IPS-18c (cell line): ENCODE data around the gene AGBL4.

Experiments
- H3K4me3 ChIP-seq: 2 replicates; pipeline ENCODE4 v1.7.0; 2013; ENCODE audit warnings: low read depth, mild to moderate bottlenecking, low read length, moderate library complexity; ENCODE audit not compliant: insufficient read depth
- H3K9me3 ChIP-seq: one replicate; pipeline ENCODE4 v1.6.1; 2013; ENCODE audit warnings: mild to moderate bottlenecking, low read length, moderate library complexity; ENCODE audit not compliant: control insufficient read depth, insufficient read depth

Gene AGBL4

DNA sequence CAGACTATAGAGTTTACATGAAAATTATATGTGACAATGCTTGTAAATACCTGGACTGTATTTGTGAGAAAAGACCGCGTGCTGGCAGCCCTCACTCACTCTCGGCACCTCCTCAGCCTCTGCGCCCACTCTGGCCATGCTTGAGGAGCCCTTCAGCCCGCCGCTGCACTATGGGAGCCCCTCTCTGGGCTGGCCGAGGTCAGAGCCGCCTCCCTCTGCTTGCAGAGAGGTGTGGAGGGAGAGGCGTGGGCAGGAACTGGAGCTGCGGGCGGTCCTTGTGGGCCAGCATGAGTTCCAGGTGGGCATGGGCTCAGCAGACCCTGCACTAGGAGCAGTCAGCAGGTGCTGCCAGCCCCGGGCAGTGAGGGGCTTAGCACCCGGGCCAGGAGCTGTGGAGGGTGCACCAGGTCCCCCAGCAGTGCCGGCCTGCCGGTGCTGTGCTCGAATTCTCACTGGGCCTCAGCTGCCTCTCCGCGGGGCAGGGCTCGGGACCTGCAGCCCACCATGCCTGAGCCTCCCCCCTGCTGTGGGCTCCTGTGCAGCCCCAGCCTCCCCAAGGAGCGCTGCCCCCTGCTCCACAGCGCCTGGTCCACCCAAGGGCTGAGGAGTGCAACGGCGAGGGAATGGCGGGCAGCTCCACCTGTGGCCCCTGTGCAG is 482.5 kb downstream of the AGBL4 start:
- H3K9me3 ChIP-seq, result peaks cover 6% of the 10 kb centered on the region
- H3K4me3 ChIP-seq, result no peak overlapping the region

DNA sequence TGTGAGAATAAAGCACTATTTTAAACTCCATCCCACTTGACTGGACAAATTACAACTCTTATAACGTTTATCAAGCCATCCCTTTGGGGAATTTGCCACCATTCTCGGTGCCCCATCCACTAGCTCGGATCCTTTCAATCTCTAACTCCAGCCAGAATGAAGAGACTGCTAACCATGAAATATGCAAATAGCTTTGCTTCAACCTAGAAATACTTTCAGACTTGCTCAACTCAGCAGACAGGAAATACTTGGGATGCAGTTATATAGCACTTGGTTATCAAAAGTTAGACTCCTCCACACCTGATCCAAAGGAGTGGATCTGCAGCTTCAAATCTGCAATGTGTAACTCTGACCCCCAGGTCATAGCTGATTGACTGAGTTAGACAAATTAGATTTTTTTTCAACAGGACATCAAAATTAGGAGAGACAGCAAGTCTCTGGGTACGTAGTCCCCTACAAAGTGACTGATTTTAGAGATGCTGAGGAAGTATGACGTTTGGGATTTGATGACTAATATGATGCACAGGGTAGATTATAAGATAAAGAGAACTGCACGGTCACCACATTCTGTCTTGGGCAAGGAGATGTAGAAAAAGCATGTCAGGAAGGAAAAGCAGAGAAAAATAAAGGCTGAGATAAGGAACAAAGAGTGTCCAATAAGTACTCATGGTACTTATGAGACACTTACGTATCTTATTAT is 496.0 kb downstream of the AGBL4 start:
- Histone ChIP-seq H3K4me3 (no peak overlapping the region), H3K9me3 (no peaks in the 10 kb centered on the region)

DNA sequence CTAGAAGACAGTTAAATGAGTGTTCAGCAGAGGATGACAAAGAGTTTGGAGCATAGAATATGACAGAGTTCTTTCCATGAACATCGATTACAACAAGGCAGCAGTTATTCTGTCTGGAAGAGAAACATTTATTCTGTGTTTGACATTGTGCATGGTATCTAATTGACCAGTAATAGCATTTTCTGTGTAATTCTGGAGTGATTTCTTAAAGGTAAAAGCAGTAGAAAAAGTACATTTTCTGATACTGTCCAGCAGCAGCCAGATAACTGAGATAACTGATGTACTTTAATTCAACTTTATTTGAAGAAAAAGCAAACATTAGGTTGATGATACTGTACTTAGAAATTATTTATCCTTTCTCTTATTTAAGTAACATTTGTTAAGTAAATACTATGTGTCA is 497.1 kb downstream of the AGBL4 start:
- Histone ChIP-seq H3K4me3 (no peak overlapping the region), H3K9me3 (no peaks in the 10 kb centered on the region)

DNA sequence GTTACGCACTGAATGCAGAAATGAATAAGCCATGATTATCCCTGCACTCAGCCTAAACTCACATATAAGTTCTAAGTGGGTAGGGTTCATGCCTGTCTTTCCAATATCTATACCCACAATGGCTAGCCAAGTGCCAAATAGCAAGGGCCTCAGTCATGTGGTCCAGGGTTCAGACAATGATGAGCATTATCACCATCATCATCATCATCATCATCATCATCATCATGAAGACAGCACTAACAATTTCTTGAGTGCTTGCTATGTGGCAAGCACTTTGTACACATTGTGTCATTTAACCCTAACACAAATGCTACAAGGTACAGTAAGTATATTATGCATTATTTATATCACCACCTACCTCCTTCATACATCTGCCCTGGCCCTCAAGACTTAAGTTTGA is 500.0 kb downstream of the AGBL4 start:
- no peaks in the 10 kb centered on the region for H3K9me3 ChIP-seq
- no peak overlapping the region for H3K4me3 ChIP-seq

DNA sequence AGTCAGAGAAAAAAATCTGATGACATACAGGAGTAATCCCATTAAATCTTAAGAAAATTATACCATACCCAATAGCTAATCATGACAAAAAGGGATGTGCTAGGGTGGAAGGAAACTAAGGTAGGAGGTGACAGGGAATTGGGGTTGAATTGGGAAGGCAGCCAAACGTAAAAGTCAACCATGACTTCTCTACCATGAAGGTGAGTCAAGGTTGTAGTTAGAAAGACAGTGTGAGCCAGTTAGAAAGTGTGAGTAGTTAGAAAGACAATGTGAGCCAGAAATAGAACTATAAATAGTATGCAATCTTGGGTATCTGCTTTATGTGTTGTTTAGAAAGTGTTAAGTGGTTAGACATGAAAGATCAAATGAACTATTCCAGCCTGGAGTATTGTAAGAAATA is 556.8 kb downstream of the AGBL4 start:
- H3K9me3 ChIP-seq, result no peaks in the 10 kb centered on the region
- no peak overlapping the region for H3K4me3 ChIP-seq

DNA sequence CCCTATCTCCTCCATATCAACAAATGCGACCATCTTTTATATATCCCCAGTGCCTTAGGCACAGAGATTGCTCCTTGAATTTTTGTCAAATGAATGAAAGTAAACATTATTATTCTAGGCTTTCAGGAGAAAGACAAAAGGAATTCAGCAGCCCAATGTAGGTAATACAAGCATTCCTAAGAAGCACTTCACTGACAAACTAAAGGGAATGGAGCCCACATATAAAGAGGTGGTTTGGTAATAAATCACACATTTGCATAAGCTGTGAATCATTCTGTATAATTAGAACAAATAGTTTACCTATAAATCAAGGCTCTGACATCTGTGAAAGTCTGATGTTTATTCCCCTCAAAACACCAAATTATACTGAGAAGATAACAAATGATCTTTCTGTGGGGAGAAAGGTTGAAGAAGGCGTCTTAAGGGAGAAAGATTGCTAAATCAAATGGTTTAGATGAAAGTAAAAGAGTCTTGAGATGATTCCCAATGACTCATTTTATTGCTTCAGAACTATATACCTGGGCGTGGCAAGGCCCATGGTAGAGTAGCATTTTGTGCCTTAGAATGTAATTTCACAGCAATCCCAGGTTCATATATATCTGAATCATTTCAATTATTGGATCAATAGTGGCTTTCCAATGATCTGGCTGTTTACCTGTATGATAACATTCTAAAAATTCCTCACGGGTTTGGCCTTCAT is 558.1 kb downstream of the AGBL4 start:
- H3K4me3 ChIP-seq, result no peak overlapping the region
- H3K9me3 ChIP-seq, result no peaks in the 10 kb centered on the region

DNA sequence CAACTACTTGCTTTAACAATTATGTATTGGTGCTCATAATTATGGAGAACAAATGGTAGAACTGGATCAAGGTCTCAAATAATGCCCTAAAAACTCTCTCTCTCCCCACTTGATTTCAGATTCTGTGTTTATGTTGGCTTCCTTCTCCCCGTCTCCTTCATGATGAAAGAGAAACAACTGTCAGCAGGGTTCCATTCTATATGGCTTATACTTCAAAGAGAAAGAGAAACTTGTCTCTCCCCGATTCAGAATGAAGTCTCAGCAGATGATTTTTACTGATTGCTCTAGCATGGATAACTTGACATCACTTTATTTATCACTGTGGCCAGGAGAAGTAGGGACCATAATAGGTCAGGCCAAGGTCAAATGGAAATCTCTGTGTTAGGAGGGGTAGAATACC is 575.6 kb downstream of the AGBL4 start:
- Histone ChIP-seq H3K9me3 (no peaks in the 10 kb centered on the region), H3K4me3 (no peak overlapping the region)

DNA sequence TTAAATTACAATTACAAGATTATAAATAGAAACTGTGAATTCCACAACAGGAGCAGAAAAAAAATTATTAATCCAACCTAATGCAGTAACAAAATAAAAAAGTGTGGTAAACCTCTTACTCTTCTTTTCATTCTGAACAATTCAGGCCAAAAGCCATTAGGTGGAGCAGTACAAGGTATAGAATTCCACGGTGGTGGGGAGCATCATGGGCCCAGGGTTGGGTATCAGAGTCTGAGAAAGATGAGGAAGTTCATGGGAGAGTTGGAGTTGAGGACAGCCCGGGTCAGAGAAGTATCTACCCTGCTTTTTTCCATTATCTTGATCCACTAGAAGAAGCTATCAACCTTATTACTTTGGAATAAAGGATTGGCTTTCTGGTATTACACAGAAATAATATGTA is 586.9 kb downstream of the AGBL4 start:
- no peaks in the 10 kb centered on the region for H3K9me3 ChIP-seq
- H3K4me3 ChIP-seq, result no peak overlapping the region

DNA sequence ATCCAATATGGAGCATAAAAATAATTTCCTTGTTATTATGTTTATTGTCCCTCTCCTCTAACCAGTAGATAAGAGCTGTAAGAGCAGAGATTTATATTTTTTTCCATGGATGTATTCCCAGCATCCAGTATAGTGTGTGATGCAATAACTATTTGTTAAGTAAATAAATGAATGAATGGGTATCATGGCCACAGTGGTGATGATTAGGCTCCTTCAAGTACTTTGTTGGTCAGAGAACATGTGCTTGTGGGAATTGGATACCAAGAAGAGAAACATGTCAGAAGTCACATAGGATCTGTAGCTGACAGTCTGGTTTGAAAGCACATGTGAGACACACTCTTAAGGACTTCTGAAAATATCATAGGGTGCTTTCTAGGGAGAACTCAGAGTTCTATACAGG is 588.5 kb downstream of the AGBL4 start:
- no peak overlapping the region for H3K4me3 ChIP-seq
- no peaks in the 10 kb centered on the region for H3K9me3 ChIP-seq

DNA sequence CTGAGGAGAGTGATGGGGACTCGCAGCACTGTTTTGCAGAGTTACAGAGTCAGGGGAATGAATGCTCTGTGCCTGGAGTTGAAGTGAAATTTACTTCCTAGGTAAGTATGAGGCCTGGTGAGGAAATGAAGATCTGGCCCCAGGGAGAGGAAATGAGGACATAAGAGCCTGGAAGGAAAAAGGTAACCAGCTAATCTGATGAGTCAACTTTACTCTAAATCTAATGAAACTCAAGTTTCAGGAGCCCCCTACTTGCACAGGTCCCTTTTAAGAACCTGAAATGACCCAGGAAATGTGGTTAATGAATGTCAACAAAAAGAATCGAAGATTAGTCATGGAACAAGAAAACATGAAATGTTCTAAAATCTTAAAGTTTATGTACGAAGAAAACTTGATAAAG is 599.0 kb downstream of the AGBL4 start:
- no peaks in the 10 kb centered on the region for H3K9me3 ChIP-seq
- no peak overlapping the region for H3K4me3 ChIP-seq

DNA sequence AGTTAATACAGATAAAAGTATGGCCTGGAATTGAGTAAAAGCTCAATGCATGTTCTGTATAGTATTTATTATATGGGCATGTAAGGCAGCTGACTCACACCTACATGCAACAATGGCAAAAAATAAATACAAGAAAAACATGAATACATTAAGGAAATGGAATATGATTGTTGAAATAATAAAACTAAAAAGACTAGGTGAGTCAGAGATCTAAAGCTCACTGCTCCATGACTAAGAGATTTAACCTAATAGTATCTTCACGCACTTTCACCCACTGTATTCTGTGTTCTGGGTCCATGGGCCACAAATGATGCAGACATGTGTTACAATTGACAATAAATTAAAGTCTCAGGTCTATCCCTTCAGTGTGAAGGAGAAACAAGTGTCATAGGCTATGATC is 607.0 kb downstream of the AGBL4 start:
- Histone ChIP-seq H3K4me3 (no peak overlapping the region), H3K9me3 (no peaks in the 10 kb centered on the region)

DNA sequence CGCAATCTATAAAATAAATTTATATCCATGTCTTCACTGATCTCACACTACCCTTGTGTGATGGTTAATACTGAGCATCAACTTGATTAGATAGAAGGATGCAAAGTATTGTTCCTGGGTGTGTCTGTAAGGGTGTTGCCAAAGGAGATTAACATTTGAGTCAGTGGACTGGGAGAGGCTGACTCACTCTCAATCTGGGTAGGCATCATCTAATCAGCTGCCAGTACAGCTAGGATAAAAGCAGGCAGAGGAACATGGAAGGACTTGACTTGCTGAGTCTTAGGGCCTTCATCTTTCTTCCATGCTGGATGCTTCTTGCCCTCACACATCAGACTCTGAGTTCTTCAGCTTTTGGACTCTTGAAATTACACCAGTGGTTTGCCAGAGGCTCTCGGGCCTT is 615.4 kb downstream of the AGBL4 start:
- Histone ChIP-seq H3K4me3 (no peak overlapping the region), H3K9me3 (no peaks in the 10 kb centered on the region)

DNA sequence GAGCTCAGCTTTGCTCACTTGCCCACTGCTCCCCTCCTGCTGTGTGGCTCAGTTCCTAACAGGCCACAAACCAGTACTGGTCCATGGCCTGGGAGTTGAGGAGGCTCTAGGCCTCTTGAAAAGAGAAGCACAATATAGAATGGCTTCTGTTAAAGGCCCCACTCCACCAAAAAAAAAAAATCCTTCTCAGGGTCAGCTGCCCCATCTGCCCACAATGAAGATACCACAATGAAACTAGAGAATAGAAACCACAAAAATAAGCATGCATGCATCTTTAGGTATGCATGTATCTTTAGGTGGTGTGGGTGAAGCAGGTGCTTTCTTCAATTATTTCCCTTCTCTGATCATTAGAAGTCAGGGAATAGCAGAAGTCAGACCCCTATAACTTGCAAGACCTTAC is 626.7 kb downstream of the AGBL4 start:
- Histone ChIP-seq H3K4me3 (no peak overlapping the region), H3K9me3 (no peaks in the 10 kb centered on the region)

DNA sequence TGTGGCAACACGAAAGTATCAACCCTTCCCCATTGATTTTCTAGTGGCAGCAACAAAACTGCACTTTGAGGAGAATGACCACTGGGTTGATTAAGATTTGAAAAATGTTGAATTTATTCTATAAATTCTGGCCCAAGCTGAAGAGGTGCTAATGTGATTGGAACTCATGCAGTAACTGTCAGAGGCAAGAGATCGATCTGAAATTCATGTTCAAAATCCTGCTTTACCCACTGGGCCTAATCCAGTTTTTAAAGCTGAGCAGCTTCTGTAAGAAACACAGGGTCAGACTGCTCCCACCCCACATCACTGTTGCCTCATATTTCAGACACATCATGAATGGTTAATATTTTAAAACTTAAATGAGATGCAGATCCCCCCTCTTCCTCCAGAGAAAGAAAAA is 629.6 kb downstream of the AGBL4 start:
- Histone ChIP-seq H3K4me3 (no peak overlapping the region), H3K9me3 (no peaks in the 10 kb centered on the region)

DNA sequence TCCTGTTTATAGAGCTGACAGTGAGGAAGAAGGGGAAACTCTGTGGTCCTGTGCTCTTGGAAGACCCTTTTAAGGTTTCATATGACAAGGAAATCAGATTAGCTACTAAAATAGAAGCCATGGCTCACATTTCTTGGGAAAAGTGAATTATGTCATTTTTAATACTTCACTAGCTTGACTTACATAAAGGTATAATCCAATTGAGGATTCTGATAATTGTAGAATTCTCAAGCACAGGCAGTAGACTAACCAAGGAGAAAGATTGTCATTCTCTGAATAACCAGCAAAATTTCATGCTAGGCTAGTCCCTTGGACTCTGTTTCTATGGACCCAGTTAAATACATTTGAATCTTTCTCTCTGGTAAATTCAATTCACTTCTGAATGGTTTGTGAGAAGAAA is 634.1 kb downstream of the AGBL4 start:
- Histone ChIP-seq H3K9me3 (no peaks in the 10 kb centered on the region), H3K4me3 (no peak overlapping the region)

DNA sequence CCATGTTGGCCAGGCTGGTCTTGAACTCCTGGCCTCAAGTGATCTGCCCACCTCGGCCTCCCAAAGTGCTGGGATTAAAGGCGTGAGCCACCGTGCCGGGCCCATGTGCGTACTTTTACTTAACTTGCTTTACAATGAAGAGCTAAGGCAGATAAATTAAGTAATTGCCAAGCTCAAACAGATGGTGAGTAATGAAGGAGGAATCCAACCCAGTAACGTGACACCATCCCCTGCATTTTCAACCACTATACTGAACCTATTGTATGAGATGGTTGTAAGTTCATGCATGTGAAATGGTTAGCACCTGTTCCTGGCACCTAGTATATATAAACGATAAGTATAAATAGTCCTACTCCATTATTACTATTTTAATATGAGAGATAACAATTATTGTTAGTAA is 659.1 kb downstream of the AGBL4 start:
- H3K4me3 ChIP-seq, result no peak overlapping the region
- H3K9me3 ChIP-seq, result no peaks in the 10 kb centered on the region

DNA sequence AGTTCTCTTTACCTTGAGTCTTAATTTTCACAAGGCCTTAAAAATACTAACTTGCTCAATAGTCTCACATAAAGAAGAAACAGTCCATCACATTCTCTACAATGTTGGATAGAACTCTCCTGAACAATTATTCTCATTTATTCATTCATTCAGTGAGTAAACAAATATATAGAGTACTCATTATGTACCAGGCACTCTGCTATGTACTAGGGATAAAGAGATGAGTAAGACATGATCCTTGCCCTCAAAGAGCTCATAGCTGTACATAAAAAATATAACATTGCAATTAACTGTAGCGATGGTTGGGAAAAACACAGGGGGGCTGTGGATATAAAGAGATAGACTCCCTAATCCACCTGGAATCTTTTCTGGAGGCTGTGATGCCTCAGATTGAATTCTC is 660.1 kb downstream of the AGBL4 start:
- H3K9me3 ChIP-seq, result no peaks in the 10 kb centered on the region
- no peak overlapping the region for H3K4me3 ChIP-seq

DNA sequence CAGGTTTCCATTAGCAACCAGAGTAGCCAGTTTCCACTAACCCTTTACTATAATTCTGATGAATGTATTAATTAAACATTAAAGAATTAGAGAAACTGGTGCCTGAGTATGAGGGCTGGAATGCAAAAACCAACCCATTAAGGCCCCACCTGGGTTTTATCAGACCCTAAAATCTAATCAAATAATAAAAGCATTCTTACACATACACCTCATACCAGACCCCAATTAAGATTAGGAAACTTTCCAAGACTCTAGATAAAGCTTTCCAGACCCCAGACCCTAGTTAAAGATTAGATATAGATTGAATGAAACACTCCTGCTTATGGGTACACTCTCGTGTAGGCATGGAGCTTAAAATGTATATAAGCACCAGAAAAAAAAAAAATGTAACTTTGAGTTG is 665.7 kb downstream of the AGBL4 start:
- no peak overlapping the region for H3K4me3 ChIP-seq

More for the DNA sequence above, 665.7 kb downstream of the AGBL4 start:
- H3K9me3 ChIP-seq, result no peaks in the 10 kb centered on the region
